GM12878 (cell line): ENCODE results near the gene FAM120B. TPM values are rescaled to one million over a fixed set of nuclear protein-coding genes. Genes with fewer than 3 reads are reported as not detected.

Source experiments
- ATAC-seq: fragments of 200-7000 bp; cut with Tn5 transposase; 3 replicates; pipeline ENCODE4 v1.9.1; 2020; ENCODE audit warnings: mild to moderate bottlenecking, moderate library complexity
- BruUV-seq: library from RNA; stranded (reverse); fragments of 400-500 nt; replicated peaks from 2 replicates; lab custom pipeline; 2021; lab: Mats Ljungman, UMichigan
- CTCF ChIA-PET: fragments of 300-600 bp; sonication (Branson Sonifier 250); formaldehyde crosslinking; extraction: SDS; loops from one replicate; lab custom pipeline; 2021; ENCODE audit warnings: inconsistent platforms; lab: Yijun Ruan, JAX
- POLR2A ChIA-PET: fragments of 350-600 bp; formaldehyde crosslinking; extraction: SDS; loops from one replicate; lab custom pipeline; 2021; ENCODE audit warnings: inconsistent platforms; lab: Charles Lee
- RAD21 ChIA-PET: fragments of 300-600 bp; sonication (Branson Sonifier 250); formaldehyde crosslinking; loops from one replicate; lab custom pipeline; 2023; ENCODE audit warnings: antibody characterized with exemption; ENCODE audit not compliant: unreplicated experiment; lab: Charles Lee
- SMC1A ChIA-PET: fragments of 300-600 bp; sonication (Branson Sonifier 250); formaldehyde crosslinking; loops from one replicate; lab custom pipeline; 2023; ENCODE audit not compliant: unreplicated experiment, uncharacterized antibody; lab: Charles Lee
- DNase-seq: peaks from one replicate; pipeline ENCODE4 v3.0.0-alpha.2; 2011; ENCODE audit warnings: low read depth, low spot score
- FAIRE-seq: peaks from 3 replicates; lab custom pipeline; 2011; peaks lifted over from hg19 to GRCh38; lab: Jason Lieb, UNC
- H2AFZ ChIP-seq: 2 replicates; pipeline ENCODE4 v1.6.0; 2011; ENCODE audit warnings: low read depth, low read length, control low read depth; ENCODE audit not compliant: control insufficient read depth
- H3K27ac ChIP-seq: 2 replicates; pipeline ENCODE4 v1.5.1; 2011; ENCODE audit warnings: control low read depth; ENCODE audit not compliant: control insufficient read depth, insufficient read depth
- H3K27me3 ChIP-seq, 2 experiments: replicated peaks in 1 of 2; 2 replicates each; pipeline versions ENCODE4 v1.6.0 to v1.6.1; 2011; ENCODE audit warnings: low read length in 1 of 2; ENCODE audit not compliant: control insufficient read depth in 2 of 2, insufficient read depth in 2 of 2
- H3K36me3 ChIP-seq, 2 experiments: 2 replicates each; pipeline ENCODE4 v1.5.1; 2011; ENCODE audit warnings: low read length in 1 of 2; ENCODE audit not compliant: control insufficient read depth in 2 of 2, insufficient read depth in 2 of 2
- H3K4me1 ChIP-seq: 2 replicates; pipeline ENCODE4 v1.6.1; 2011; ENCODE audit warnings: mild to moderate bottlenecking, low read length, moderate library complexity, mixed read lengths; ENCODE audit not compliant: control insufficient read depth, insufficient read depth
- H3K4me2 ChIP-seq: 2 replicates; pipeline ENCODE4 v1.6.0; 2011; ENCODE audit warnings: control low read depth; ENCODE audit not compliant: control insufficient read depth, insufficient read depth
- H3K4me3 ChIP-seq: fragments of 200-600 bp; sonication (generic); 2 replicates; pipeline ENCODE4 v1.5.1; 2016
- H3K79me2 ChIP-seq: 2 replicates; pipeline ENCODE4 v1.6.0; 2011; ENCODE audit warnings: low read length; ENCODE audit not compliant: control insufficient read depth, insufficient read depth
- H3K9ac ChIP-seq: 2 replicates; pipeline ENCODE4 v1.8.0; 2011; ENCODE audit warnings: low read length, control low read depth, mixed read lengths; ENCODE audit not compliant: control insufficient read depth, insufficient read depth
- H3K9me3 ChIP-seq: replicated peaks from 3 replicates; pipeline ENCODE4 v1.5.1; 2011; ENCODE audit warnings: mild to moderate bottlenecking, low read length; ENCODE audit not compliant: control insufficient read depth, insufficient read depth
- H4K20me1 ChIP-seq: 2 replicates; pipeline ENCODE4 v1.6.0; 2011; ENCODE audit not compliant: control insufficient read depth, insufficient read depth
- E4F1 ChIP-seq: fragments of 450-650 bp; IDR thresholded peaks from 2 replicates; pipeline ENCODE4 v1.6.1; 2018; ENCODE audit warnings: borderline replicate concordance, mild to moderate bottlenecking; ENCODE audit not compliant: partially characterized antibody
- EED ChIP-seq: sonication (generic); IDR thresholded peaks from 2 replicates; pipeline ENCODE4 v1.6.1; 2016; ENCODE audit warnings: antibody characterized with exemption, low read depth
- IRF3 ChIP-seq: fragments of 450-650 bp; IDR thresholded peaks from 2 replicates; pipeline ENCODE4 v1.6.1; 2014; ENCODE audit warnings: mild to moderate bottlenecking
- IRF4 ChIP-seq: IDR thresholded peaks from 2 replicates; pipeline ENCODE4 v1.6.1; 2011; ENCODE audit warnings: low read depth, low read length
- IRF5 ChIP-seq: fragments of 450-650 bp; IDR thresholded peaks from 2 replicates; pipeline ENCODE4 v1.6.1; 2017; ENCODE audit warnings: borderline replicate concordance
- KAT2A ChIP-seq: conservative IDR thresholded peaks from 2 replicates; pipeline ENCODE4 v1.6.1; 2011; ENCODE audit warnings: low read depth, low read length; ENCODE audit not compliant: control insufficient read depth
- MYC ChIP-seq: IDR thresholded peaks from 2 replicates; pipeline ENCODE4 v1.6.1; 2011; ENCODE audit warnings: mild to moderate bottlenecking, low read length, moderate library complexity, inconsistent platforms; ENCODE audit not compliant: insufficient read depth, insufficient replicate concordance, insufficient read length, severe bottlenecking
- RELA ChIP-seq: fragments of 450-650 bp; IDR thresholded peaks from 2 replicates; pipeline ENCODE4 v1.8.0; 2014; ENCODE audit warnings: borderline replicate concordance; ENCODE audit not compliant: partially characterized antibody
- SKIL ChIP-seq: fragments of 450-650 bp; IDR thresholded peaks from 2 replicates; pipeline ENCODE4 v1.6.1; 2017; ENCODE audit warnings: mild to moderate bottlenecking, low read depth, inconsistent platforms; ENCODE audit not compliant: poor library complexity, severe bottlenecking
- SREBF1 ChIP-seq: IDR thresholded peaks from 2 replicates; pipeline ENCODE4 v1.6.1; 2012; ENCODE audit warnings: mild to moderate bottlenecking, low read length
- YBX1 ChIP-seq: fragments of 450-650 bp; IDR thresholded peaks from 2 replicates; pipeline ENCODE4 v1.6.1; 2016; ENCODE audit warnings: antibody characterized with exemption
- WGBS: methylation state at CpG from one replicate; pipeline ENCODE4 v1.1.6; 2016; ENCODE audit warnings: low lambda C conversion rate; ENCODE audit not compliant: insufficient replicate concordance, insufficient coverage; ENCODE audit errors: missing lambda C conversion rate; 5-methylcytosine and 5-hydroxymethylcytosine counted together
- in situ Hi-C: fragments of 300-500 bp; cut with MboI; formaldehyde crosslinking; loops from 9 replicates; pipeline ENCODE4 v1.14.3; 2018; ENCODE audit warnings: mixed read lengths
- intact Hi-C: fragments of 100-400 bp; cut with micrococcal nuclease; formaldehyde crosslinking; loops from one replicate; pipeline ENCODE4 v1.14.2; 2022; ENCODE audit not compliant: unreplicated experiment
- polyA plus RNA-seq, 11 experiments: library from polyadenylated mRNA; depleted of rRNA in 4 of 11; unstranded in 6 of 11; stranded (reverse) in 5 of 11; fragments of >200 nt; fragmentation: Nextera tagmentation in 4 of 11; fragmentation: Illumina TruSeq in 1 of 11; extraction: Ambion mirVana in 4 of 11; extraction: Trizol in 1 of 11; gene quantifications; 1 replicate in 1 of 11; 2 replicates in 10 of 11; pipeline versions ENCODE4 v1.2.1 to v1.2.3, GENCODE V29; 2011 to 2016; ENCODE audit warnings: inconsistent platforms in 2 of 11, missing spikeins in 2 of 11, low read depth in 1 of 11
- total RNA-seq, 4 experiments: library from RNA; depleted of rRNA in 3 of 4; stranded (reverse); fragments of >200 nt in 3 of 4; fragmentation: Illumina TruSeq in 1 of 4; extraction: Trizol in 1 of 4; gene quantifications; 2 replicates each; pipeline versions ENCODE4 v1.2.1 to v1.2.3, GENCODE V29; 2013 to 2021

FAM120B gene
- total and polyA plus RNA-seq, 10 of the 15 experiments (the other 5 are each of a cell fraction or from before 2014, with no cell fraction given), result 3.3 to 21.6 (median 15.3) TPM

GRCh38 chr6:170259278-170259677 is 47.3 kb upstream of the FAM120B start:
- H3K36me3 ChIP-seq, result no peaks in the 10 kb centered on the region
- TF ChIP-seq IRF5 (no peak), SKIL (no peak), SREBF1 (no peak), KAT2A (no peak), EED (no peak), IRF3 (no peak), IRF4 (no peak), E4F1 (no peak), MYC (no peak), YBX1 (no peak), RELA (no peak)
- intact Hi-C loops (no loop called here), in situ Hi-C loops (no loop called here)
- H3K9me3 ChIP-seq, result no peaks in the 10 kb centered on the region
- 32% methylated on average over 5 of the region's 5 CpGs for WGBS
- no peaks in the 10 kb centered on the region; a peak in 1 of 4 replicates for H3K27me3 ChIP-seq
- RAD21 ChIA-PET, result no interaction called here
- ATAC-seq, result no peak
- H2AFZ ChIP-seq, result no peak overlapping the region
- H3K4me1 ChIP-seq, result no peaks in the 10 kb centered on the region
- no peak for DNase-seq
- SMC1A ChIA-PET, result no interaction called here
- POLR2A ChIA-PET, result no interaction called here
- no peaks in the 10 kb centered on the region for H4K20me1 ChIP-seq
- FAIRE-seq, result no peak
- CTCF ChIA-PET, result no interaction called here
- H3K79me2 ChIP-seq, result no peaks in the 10 kb centered on the region
- no peak overlapping the region for H3K27ac ChIP-seq
- BruUV-seq, result no TSS peak
- H3K4me3 ChIP-seq, result no peak overlapping the region
- no peak overlapping the region for H3K4me2 ChIP-seq
- H3K9ac ChIP-seq, result no peak overlapping the region
